ENCODE measurements around the gene CD164.

GRCh38 chr6:109326351-109326750 lies 55.9 kb downstream of the CD164 start:
- TF ChIP-seq CTCF (IDR thresholded peaks at IDR 0.05) (no peak), POLR2A (IDR thresholded peaks at IDR 0.05) (no peak)

All from thyroid gland (tissue), 4 donors.